ENCODE results near the gene GAK. TPM values are rescaled to one million over a fixed set of nuclear protein-coding genes. Genes with fewer than 3 reads are reported as not detected.

GAK gene
- total RNA-seq, 4 donors from 2014 or later: 34.9 to 48.3 (median 44.5) TPM

GRCh38 chr4:893276-893994 is 38.7 kb downstream of the GAK start:
- Histone ChIP-seq H3K27ac (no peak overlapping the region), H3K36me3 (peaks cover 0 to 73% of the 10 kb centered on the region in 2 donors), H3K4me1 (no peaks in the 10 kb centered on the region), H3K9me3 (no peaks in the 10 kb centered on the region), H3K4me3 (no peak overlapping the region), H3K27me3 (no peaks in the 10 kb centered on the region)
- in situ Hi-C loops (cut with MboI; ENCODE audit: low sequenced_read_pairs in 4 of 4): no loop called here
- TF ChIP-seq CTCF (IDR thresholded peaks at IDR 0.05 in 4 of 5, conservative IDR thresholded peaks at IDR 0.05 in 1 of 5) (no peak), POLR2A (IDR thresholded peaks at IDR 0.05) (no peak)
- no peak for ATAC-seq
- DNase-seq: no peak
- intact Hi-C loops (cut with DNase I; ENCODE audit: low total_unique reads): no loop called here

- no peaks in the 10 kb centered on the region for H3K27me3 ChIP-seq
- intact Hi-C loops (cut with DNase I; ENCODE audit: low total_unique reads): no loop called here
- in situ Hi-C loops (cut with MboI; ENCODE audit: low sequenced_read_pairs in 4 of 4): no loop called here
- no peak overlapping the region for H3K27ac ChIP-seq
- ATAC-seq (no peak), DNase-seq (no peak)
- no peaks in the 10 kb centered on the region for H3K4me1 ChIP-seq
- no peak overlapping the region for H3K4me3 ChIP-seq
- no peak for TF ChIP-seq CTCF (IDR thresholded peaks at IDR 0.05 in 4 of 5, conservative IDR thresholded peaks at IDR 0.05 in 1 of 5)
- TF ChIP-seq POLR2A (IDR thresholded peaks at IDR 0.05): no peak
- no peaks in the 10 kb centered on the region for H3K9me3 ChIP-seq
- peaks cover 0 to 73% of the 10 kb centered on the region in 2 donors for H3K36me3 ChIP-seq
These were observed 39.3 kb downstream of the GAK start for GRCh38 chr4:892780-893179.

- Histone ChIP-seq H3K27me3 (no peaks in the 10 kb centered on the region), H3K9me3 (no peaks in the 10 kb centered on the region), H3K27ac (no peak overlapping the region), H3K4me3 (no peak overlapping the region), H3K36me3 (peaks cover 0 to 63% of the 10 kb centered on the region in 2 donors), H3K4me1 (no peaks in the 10 kb centered on the region)
- TF ChIP-seq CTCF (IDR thresholded peaks at IDR 0.05 in 4 of 5, conservative IDR thresholded peaks at IDR 0.05 in 1 of 5) (no peak), POLR2A (IDR thresholded peaks at IDR 0.05) (no peak)
- intact Hi-C loops (cut with DNase I; ENCODE audit: low total_unique reads) (no loop called here), in situ Hi-C loops (cut with MboI; ENCODE audit: low sequenced_read_pairs in 4 of 4) (no loop called here)
- no peak for ATAC-seq
- no peak for DNase-seq
These were observed 40.4 kb downstream of the GAK start for GRCh38 chr4:891747-892146.

GRCh38 chr4:890036-890695 is 42.0 kb downstream of the GAK start:
- in situ Hi-C loops (cut with MboI; ENCODE audit: low sequenced_read_pairs in 4 of 4): no loop called here
- Histone ChIP-seq H3K27ac (no peak overlapping the region), H3K4me1 (no peaks in the 10 kb centered on the region), H3K9me3 (no peaks in the 10 kb centered on the region), H3K27me3 (no peaks in the 10 kb centered on the region), H3K36me3 (peaks cover 0 to 57% of the 10 kb centered on the region in 2 donors), H3K4me3 (no peak overlapping the region)
- TF ChIP-seq CTCF (IDR thresholded peaks at IDR 0.05 in 4 of 5, conservative IDR thresholded peaks at IDR 0.05 in 1 of 5): no peak
- no peak for TF ChIP-seq POLR2A (IDR thresholded peaks at IDR 0.05)
- DNase-seq: no peak
- intact Hi-C loops (cut with DNase I; ENCODE audit: low total_unique reads): no loop called here
- ATAC-seq: no peak

Data from gastrocnemius medialis (tissue), 4 donors.